ENCODE data around the gene PREP.

PREP gene

GRCh38 chr6:105302617-105303128 is 100.2 kb downstream of the PREP start:
- no peak for DNase-seq

GRCh38 chr6:105301756-105302616 is 100.9 kb downstream of the PREP start:
- no peak for DNase-seq

GRCh38 chr6:105301072-105301503 is 101.8 kb downstream of the PREP start:
- DNase-seq, result no peak

GRCh38 chr6:105300090-105300489 is 102.8 kb downstream of the PREP start:
- DNase-seq, result no peak

GRCh38 chr6:105294129-105294528 is 108.8 kb downstream of the PREP start:
- DNase-seq, result no peak

- no peak for DNase-seq
Measured at GRCh38 chr6:105292689-105293339, 110.1 kb downstream of the PREP start.

GRCh38 chr6:105291525-105291924 is 111.4 kb downstream of the PREP start:
- no peak for DNase-seq

GRCh38 chr6:105282631-105283585 is 120.0 kb downstream of the PREP start:
- DNase-seq, result no peak

- no peak for DNase-seq
Measured at GRCh38 chr6:105280033-105280432, 122.8 kb downstream of the PREP start.

GRCh38 chr6:105279463-105279862 is 123.4 kb downstream of the PREP start:
- DNase-seq, result no peak

- no peak for DNase-seq
Measured at GRCh38 chr6:105278813-105279212, 124.1 kb downstream of the PREP start.

- DNase-seq, result no peak
Measured at GRCh38 chr6:105278035-105278434, 124.8 kb downstream of the PREP start.

GRCh38 chr6:105276374-105276773 is 126.5 kb downstream of the PREP start:
- DNase-seq, result no peak

- no peak for DNase-seq
Measured at GRCh38 chr6:105275542-105275941, 127.3 kb downstream of the PREP start.

GRCh38 chr6:105274678-105275077 is 128.2 kb downstream of the PREP start:
- no peak for DNase-seq

- DNase-seq, result no peak
Measured at GRCh38 chr6:105273589-105273988, 129.3 kb downstream of the PREP start.

- DNase-seq, result no peak
Measured at GRCh38 chr6:105272786-105273185, 130.1 kb downstream of the PREP start.

GRCh38 chr6:105270511-105270910 is 132.4 kb downstream of the PREP start:
- DNase-seq, result no peak

GRCh38 chr6:105269390-105269789 is 133.5 kb downstream of the PREP start:
- no peak for DNase-seq

- DNase-seq, result no peak
Measured at GRCh38 chr6:105263685-105264610, 138.9 kb downstream of the PREP start.
